ENCODE data around the gene ZNF830.
"Not testable (repeated sequence)": the region's sequence is repeated elsewhere in the genome, so short reads cannot be mapped to it uniquely, and the experiment has no call there.

The ZNF830 gene

GRCh38 chr17:34991606-34992005 is 30.3 kb downstream of the ZNF830 start:
- DNase-seq: peak in 1 of 4 experiments; percentile 13

DNA sequence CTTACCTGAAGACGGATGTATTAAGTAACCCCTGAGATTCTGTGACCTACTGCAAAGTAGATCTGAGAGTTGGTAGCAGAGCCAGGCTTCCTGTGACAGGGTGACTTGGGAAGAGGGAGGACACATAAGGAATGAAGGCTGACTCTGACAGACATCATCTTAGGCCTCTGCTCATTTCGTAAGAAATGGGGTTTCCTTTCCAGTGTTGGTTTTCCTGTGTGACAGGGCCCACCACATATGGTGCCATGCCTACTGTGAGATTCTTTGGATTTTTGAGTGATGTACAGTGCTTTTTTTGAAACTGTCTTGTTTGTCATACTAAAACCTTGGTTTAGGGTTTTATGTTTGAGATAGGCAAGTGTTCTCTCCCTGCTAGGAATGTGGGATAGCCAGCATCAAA is 31.7 kb downstream of the ZNF830 start:
- DNase-seq: no peak

DNA sequence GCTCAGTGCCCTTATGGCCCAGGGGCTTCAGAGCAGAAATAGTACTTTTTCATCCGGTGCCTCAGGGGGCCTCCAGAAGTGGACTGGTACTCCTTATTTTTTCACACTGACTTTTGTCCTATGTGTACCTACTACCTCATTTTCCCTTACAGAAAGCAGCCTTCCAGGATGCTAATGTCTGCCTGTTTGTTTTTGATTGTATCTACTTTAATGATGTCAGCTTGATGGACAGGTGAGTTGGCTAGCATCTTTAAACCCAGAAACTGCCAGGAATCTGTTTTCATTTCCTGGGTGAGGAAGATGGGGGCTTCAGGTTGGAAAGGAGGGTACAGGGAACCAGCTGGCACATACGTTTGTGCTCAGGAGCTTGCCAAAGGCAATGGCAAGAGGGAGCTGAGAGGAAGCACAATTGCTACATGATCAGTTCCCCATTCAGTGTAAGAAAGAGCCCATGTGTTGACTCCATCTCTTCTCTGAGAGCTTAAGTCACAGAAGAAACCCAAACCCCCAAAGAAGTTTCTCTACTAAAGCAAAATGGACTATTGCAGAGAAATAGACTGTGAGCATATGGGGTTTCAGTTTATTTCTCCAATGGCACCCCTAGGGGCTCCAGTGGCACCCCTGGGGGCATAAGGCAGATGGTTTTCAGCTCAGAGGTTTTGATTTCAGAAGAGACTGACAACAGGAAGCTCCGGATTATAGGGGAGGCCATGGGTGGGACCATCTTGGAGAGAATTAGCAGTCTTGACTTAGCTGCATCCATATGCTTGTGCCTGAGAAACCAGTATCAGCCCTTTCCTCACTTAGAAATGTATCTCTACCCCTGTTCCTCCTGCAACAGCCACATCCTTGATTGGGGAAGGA is 35.3 kb downstream of the ZNF830 start:
- DNase-seq: peak; percentile 9 to 54 (median 42)

DNA sequence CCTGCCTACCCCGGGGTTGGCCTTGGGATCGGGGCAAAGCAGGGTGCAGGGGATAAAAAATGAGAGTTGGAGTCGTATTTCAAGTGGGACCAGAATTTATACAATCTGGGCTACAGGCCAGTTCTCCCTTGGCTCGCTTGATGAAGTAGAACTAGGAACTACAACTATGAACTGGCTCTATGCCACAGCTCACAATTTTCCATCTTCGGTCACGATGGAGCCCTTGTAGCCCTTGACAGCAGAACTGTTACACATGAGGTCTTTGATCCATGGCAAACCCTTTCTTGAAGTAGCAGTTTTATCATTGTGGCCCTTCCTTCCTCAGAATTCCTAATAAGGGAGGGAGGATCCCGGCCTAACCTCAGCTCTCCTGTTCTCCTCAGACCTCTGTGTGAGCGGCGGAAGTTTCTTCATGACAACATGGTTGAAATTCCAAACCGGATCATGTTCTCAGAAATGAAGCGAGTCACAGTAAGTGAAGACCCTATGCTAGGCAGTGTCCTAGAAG is 36.1 kb downstream of the ZNF830 start:
- DNase-seq: peak; percentile 22 to 41 (median 33)

DNA sequence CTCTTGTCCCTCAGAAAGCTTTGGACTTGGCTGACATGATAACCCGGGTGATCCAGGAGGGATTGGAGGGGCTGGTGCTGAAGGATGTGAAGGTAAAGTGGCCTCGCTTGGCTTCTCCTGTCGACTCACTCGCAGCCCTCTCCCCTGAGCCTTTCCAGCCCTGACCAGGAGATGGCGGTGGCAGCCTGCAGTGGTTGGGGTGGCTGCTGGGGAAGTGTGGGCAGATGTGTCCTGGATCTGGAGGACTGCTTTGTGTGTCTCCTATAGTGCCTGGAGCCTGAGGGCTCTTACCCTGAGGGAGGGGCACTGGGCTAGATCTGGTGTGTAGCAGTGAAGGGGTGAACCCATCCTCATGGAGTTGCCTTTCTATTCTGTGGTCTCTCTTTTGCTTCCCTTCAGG is 36.9 kb downstream of the ZNF830 start:
- peak; percentile 79 to 89 (median 86) for DNase-seq

DNA sequence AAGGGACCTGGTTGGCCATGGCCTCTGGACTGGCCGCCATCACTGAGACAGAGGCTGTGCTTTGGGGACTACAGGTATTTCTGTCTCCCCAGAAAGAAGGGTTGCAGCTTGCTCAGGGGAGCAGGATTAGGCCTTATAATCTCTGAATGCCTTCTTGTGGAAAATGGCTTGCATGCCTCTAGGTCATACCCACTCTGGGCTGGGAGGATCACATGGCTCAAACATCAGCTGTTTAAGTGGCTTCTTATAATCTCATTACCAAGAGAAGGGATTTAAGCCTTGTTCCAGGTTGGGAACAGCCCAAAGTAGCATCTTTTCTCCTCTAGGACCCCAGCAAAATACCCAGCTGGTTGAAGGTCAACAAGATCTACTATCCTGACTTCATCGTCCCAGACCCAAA is 38.1 kb downstream of the ZNF830 start:
- no peak for DNase-seq

- DNase-seq: not testable (repeated sequence)
These were observed 39.6 kb downstream of the ZNF830 start for GRCh38 chr17:35000965-35001364.

DNA sequence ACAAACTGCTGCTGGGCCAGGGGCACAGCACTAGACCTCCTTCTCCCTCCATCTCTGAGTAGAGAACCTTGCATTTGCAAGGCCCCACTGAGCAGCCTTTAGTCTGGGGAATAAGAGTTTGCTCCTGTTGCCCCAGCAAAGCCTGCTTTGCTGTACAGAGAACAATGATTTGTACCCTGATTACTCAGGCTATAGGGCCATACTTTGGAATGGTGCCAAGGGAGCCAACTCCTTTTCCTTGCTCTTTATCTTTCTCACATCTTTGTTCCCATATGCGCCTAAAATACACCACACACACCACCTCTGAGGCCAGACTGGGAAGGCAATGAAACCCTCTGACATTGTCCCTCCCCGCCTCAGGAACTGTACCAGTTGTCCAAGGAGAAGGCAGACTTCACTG is 40.2 kb downstream of the ZNF830 start:
- no peak for DNase-seq

DNA sequence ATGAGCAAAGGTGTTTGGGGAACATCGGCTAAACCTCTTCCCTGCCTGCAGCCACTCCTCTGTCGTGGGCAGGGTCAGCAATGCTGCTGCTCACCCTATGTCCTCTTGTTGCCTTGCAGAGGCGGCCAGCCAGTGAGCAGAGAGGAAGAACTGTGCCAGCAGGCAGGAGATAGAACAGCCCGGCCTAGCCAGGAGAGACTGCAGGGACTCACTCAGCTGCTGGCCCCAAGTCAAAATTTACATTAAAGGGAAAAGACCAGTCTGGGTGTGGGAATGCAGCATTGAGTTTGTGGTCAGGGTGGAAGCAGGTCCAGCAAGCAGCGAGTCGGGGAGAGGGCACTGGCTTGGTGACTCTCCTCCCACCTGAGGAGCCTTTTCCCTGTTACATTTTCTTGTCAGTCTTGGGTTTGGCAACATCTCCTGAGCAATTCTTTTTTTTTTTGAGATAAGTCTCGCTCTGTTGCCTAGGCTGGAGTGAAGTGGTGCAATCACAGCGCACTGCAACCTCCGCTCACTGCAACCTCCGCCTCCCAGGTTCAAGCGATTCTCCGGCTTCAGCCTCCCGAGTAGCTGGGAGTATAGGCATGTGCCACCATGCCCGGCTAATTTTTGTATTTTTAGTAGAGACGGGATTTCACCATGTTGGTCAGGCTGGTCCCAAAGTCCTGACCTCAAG is 41.7 kb downstream of the ZNF830 start:
- DNase-seq: no peak

- DNase-seq: no peak
These were observed 42.4 kb downstream of the ZNF830 start for GRCh38 chr17:35003778-35004177.

DNA sequence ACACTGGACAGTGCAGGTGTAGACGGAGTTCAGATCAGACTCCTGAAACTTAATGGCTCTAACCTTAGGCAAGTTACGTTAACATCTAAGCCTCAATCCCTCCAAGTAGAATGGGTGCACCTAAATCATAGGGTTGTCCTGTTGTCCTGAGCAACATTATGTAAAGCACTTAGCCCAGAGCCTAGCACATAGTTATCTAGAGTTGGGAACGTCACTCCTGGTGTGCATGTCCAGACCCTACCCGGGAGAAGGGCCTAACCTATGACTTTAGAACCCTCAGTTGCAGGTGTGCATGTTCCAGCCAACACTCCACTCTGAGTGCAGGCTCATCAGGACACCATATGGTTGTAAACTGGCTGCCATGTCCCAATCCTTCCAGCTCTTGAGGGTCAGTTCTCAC is 45.0 kb downstream of the ZNF830 start:
- no peak for DNase-seq

DNA sequence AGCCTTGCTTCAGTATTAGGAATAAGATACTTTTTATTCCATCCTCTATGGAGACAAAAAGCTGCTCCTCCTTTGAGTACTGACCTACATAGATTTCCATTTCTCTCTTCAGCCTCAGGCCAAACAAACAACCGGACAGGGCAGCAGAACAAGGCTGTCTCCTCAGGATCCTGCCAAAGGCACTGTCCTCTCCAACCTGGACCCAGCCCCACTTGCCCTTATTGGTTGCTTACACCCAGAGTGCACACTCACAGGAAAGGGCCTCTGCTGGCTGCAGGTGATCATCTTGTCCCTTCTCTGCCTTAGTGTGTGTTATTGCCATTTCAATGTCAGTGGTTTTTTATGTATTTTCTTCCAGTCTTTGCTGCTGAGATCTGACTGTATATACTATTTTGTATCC is 45.6 kb downstream of the ZNF830 start:
- no peak for DNase-seq

DNA sequence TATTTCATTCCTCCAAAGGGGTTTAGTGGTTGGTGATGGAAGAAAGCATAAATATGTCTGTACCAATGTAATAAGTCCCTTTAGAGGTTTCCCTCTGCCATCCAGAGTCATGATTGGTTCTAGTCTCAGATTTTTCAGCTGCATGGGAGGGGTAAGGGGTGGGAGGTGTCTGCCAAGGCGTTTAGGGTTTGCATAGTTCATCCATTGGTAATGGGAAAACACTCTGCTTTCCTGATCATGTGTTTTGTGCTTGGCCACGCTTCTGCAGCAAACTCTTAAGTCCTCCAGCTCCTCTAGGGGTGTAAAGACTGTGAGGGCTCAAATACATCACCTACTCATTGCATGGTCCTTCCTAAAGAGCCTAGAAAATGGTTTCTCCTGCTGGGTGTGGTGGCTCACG is 48.8 kb downstream of the ZNF830 start:
- DNase-seq: no peak

- no peak for DNase-seq
These were observed 50.4 kb downstream of the ZNF830 start for GRCh38 chr17:35011671-35012216.

All from suppressor macrophage (primary cell).